GM13976 (cell line): ENCODE measurements around the gene MOV10L1.

Source experiments
- DNase-seq: peaks from one replicate; pipeline ENCODE4 v3.0.0; 2012; ENCODE audit warnings: low spot score
- CTCF ChIP-seq: IDR thresholded peaks from 2 replicates; pipeline ENCODE4 v1.5.1; 2012; ENCODE audit warnings: borderline replicate concordance, mild to moderate bottlenecking; ENCODE audit not compliant: insufficient read depth; ENCODE audit errors: extremely low read depth, missing control alignments, control extremely low read depth
- in situ Hi-C: fragments of 300-500 bp; cut with MboI; formaldehyde crosslinking; loops from one replicate; pipeline ENCODE4 v1.12.0; 2022; ENCODE audit warnings: low sequenced_read_pairs, mixed read lengths, inconsistent platforms; ENCODE audit not compliant: unreplicated experiment

Gene MOV10L1

DNA sequence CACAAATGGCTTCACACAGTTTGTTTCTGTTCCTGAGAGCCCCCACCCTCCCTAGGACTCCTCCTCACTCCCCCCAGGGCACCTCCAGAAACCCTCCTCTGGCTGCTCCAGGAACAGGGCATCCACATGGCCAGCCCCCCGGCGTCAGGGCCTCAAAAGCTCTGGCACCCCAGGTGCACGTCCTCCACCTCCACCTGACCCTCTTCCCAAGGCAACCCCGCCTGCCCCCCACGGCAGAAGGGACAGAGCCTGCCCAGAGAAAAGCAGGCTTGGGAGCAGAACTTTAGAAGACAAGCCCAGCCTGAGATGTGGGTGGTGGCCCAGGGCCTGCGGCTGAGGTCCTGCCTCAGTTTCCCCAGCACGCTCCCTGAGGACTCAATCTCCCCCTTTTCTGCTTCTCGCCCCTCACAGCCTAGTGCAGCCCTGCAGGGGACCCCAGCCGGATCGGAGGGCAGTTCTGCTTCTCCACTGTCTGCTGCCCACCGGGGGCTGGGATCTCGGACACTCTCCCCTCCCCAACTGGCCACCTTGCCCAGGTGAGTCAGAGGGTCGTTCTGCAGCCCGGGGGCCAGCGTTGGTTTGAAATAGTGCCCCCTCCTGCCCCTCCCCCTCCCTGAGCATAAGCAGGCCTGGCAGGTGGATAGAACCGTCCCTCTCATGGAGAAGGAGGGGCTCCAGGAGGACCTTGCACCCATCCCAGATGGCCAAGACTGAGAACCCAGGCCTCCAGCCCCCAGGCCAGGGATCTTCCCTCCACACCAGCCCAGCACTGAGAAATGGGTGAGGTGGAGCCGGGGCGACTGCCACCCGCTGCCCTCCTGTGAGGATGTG lies 93.5 kb downstream of the MOV10L1 start:
- in situ Hi-C loops = no loop called here
- no peak for DNase-seq
- no peak for TF ChIP-seq CTCF

- in situ Hi-C loops = no loop called here
- no peak for TF ChIP-seq CTCF
- no peak for DNase-seq
Measured at GRCh38 chr22:50184004-50184901, 94.4 kb downstream of the MOV10L1 start.

DNA sequence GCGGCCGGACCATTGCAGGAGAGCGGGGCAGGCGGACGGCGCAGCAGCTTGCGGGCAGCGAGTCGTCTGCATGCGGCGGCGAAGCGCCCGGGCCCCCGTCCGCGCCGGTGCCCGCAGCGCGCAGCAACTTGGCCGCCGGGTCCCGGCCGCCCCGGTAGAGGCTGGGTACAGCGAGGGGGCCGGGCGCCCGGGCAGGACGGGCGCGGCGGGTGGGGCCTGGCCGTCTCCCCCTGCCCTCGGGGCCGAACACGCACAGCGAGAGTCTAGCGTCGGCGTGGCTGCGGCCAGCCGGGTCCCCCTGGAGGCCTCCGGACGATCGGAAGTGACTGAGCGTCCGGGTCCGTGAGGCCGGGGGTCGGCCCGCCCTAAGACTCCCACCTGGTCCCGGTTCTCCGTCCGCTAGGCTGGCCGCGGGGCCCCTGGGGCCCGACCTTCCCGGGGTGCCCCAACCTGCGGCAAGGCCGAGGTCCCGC lies 95.1 kb downstream of the MOV10L1 start:
- no peak for DNase-seq
- in situ Hi-C loops = no loop called here
- no peak for TF ChIP-seq CTCF

GRCh38 chr22:50185375-50186087 lies 95.7 kb downstream of the MOV10L1 start, which contains the start of gene TRABD:
Gene TRABD (plus strand): TSS chr22:50185913. CDS start chr22:50193061, 7,148 bp downstream.
- DNase-seq = peak; percentile 97
- no peak for TF ChIP-seq CTCF
- in situ Hi-C loops = no loop called here

DNA sequence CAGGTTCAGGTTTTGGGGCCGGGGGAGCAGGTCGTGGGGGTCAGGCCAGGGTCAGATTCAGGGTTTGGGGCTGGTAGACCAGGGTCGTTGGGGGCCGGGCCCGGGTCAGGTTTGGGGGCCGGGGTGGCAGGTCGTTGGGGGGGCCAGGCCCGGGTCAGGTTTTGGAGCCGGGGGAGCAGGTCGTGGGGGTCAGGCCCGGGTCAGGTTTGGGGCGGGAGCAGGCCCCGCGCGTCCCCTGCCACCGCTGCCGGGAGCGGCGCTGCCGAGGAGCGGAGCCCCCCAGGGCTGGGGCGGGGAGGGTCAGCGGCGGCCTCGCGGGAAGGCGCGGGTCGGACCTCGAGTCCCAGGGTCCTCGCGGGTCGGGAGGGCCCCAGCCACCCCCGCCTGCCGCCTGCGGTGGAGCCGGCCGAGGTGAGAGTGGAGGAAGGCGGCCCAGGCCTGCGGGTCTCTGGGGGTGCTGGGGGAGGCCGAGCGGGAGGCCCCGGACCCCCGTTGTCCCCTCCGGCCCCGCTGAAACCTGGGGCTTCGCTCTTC lies 96.4 kb downstream of the MOV10L1 start:
- no peak for TF ChIP-seq CTCF
- DNase-seq = no peak
- in situ Hi-C loops = no loop called here

DNA sequence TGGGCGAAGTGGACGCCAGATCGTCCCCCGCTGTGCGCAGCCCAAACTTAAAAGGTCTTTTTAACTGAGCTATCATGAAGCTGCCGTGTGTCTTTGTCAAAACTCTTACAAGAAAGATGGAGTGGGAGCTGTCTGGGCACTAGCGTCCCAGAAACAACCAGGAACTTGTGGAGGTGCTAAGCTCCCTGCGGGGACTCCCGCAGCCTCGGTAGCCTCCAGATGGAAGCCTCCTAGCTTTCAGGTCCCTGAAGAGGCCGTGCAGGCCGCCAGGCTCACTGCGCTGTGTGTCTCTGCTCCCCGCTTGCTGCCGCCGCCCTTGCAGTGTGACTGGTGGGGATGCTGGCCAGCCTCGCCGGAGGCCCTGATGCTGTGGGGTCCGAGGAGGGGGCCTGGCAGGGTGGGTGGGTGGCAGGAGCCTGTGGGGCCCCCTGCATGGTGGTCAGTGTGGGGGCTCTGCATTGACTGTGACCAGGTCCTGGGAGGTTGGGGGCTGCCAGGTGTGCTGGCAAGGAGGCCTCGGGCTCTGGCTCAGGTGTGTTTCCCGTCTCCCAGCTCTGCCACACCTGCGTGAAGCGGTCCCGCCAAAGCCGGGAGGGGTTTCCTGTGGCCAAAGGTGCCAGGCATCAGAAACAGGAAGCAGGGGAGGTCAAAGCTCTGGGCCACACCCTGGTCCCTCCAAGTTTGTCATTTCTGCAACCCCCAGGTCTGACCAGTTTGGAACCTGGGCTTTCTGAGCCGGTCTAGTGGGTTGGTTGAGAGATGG lies 97.1 kb downstream of the MOV10L1 start:
- DNase-seq = no peak
- no peak for TF ChIP-seq CTCF
- in situ Hi-C loops = no loop called here
